H1 (cell line): ENCODE measurements around the gene CFH. TPM values are rescaled to one million over a fixed set of nuclear protein-coding genes. Genes with fewer than 3 reads are reported as not detected.

Experiments used
- CTCF ChIA-PET: fragments of 300-600 bp; sonication (Branson Sonifier 250); formaldehyde crosslinking; loops from one replicate; lab custom pipeline; 2021; ENCODE audit not compliant: partially characterized antibody; lab: Charles Lee
- POLR2A ChIA-PET: fragments of 300-600 bp; sonication (Branson Sonifier 250); formaldehyde crosslinking; loops from one replicate; lab custom pipeline; 2021; ENCODE audit warnings: inconsistent platforms; ENCODE audit not compliant: partially characterized antibody; lab: Charles Lee
- DNase-seq, 2 experiments: peaks; one replicate each; pipeline versions ENCODE4 v3.0.0 to v3.0.0-alpha.2; 2010 to 2022; ENCODE audit warnings: low spot score in 2 of 2, low read depth in 1 of 2, mixed read lengths in 1 of 2
- FAIRE-seq: peaks from 2 replicates; lab custom pipeline; 2011; peaks lifted over from hg19 to GRCh38; lab: Jason Lieb, UNC
- H2AFZ ChIP-seq: 2 replicates; pipeline ENCODE4 v1.8.1; 2012; ENCODE audit warnings: low read length, inconsistent platforms
- H2AK5ac ChIP-seq: 2 replicates; pipeline ENCODE4 v1.6.1; 2013; ENCODE audit warnings: low read depth, low read length
- H2BK120ac ChIP-seq: replicated peaks from 2 replicates; pipeline ENCODE3; 2013; ENCODE audit warnings: low read depth, low read length, inconsistent platforms
- H2BK12ac ChIP-seq: 2 replicates; pipeline ENCODE4 v1.6.1; 2013; ENCODE audit warnings: low read depth, low read length
- H2BK15ac ChIP-seq: 2 replicates; pipeline ENCODE4 v1.6.1; 2013; ENCODE audit warnings: low read length
- H2BK20ac ChIP-seq: 2 replicates; pipeline ENCODE4 v1.6.1; 2013; ENCODE audit warnings: low read length
- H2BK5ac ChIP-seq: 2 replicates; pipeline ENCODE4 v1.6.1; 2013; ENCODE audit warnings: low read depth, low read length
- H3K14ac ChIP-seq: 2 replicates; pipeline ENCODE4 v1.6.1; 2013; ENCODE audit warnings: inconsistent platforms; ENCODE audit not compliant: insufficient read length
- H3K18ac ChIP-seq: 2 replicates; pipeline ENCODE4 v1.6.1; 2013; ENCODE audit warnings: low read length; ENCODE audit errors: extremely low read depth
- H3K23ac ChIP-seq: 2 replicates; pipeline ENCODE4 v1.6.1; 2013; ENCODE audit warnings: inconsistent platforms; ENCODE audit not compliant: insufficient read length
- H3K23me2 ChIP-seq: 2 replicates; pipeline ENCODE4 v1.6.1; 2013; ENCODE audit warnings: low read depth, low read length
- H3K27ac ChIP-seq: 2 replicates; pipeline ENCODE4 v1.6.1; 2011; ENCODE audit warnings: low read depth, low read length, inconsistent platforms
- H3K27me3 ChIP-seq, 4 experiments: replicated peaks in 1 of 4; 1 replicate in 1 of 4; 2 replicates in 3 of 4; pipeline versions ENCODE4 v1.6.1 to v1.8.1; 2011 to 2013; ENCODE audit warnings: low read length in 3 of 4, mild to moderate bottlenecking in 3 of 4, inconsistent platforms in 2 of 4, mixed read lengths in 2 of 4, moderate library complexity in 1 of 4; ENCODE audit not compliant: control insufficient read depth in 3 of 4, insufficient read depth in 3 of 4; ENCODE audit errors: extremely low read depth in 1 of 4
- H3K36me3 ChIP-seq, 4 experiments: 2 replicates each; pipeline versions ENCODE4 v1.6.1 to v1.8.1; 2011 to 2013; ENCODE audit warnings: mild to moderate bottlenecking in 4 of 4, low read length in 3 of 4, moderate library complexity in 2 of 4, control low read depth in 1 of 4, inconsistent platforms in 1 of 4; ENCODE audit not compliant: insufficient read depth in 4 of 4, control insufficient read depth in 2 of 4
- H3K4ac ChIP-seq: replicated peaks from 2 replicates; pipeline ENCODE3; 2013; ENCODE audit warnings: low read length, low read depth, mixed read lengths, inconsistent platforms; ENCODE audit not compliant: insufficient read length
- H3K4me1 ChIP-seq, 4 experiments: replicated peaks in 1 of 4; 1 replicate in 1 of 4; 2 replicates in 3 of 4; pipeline versions ENCODE4 v1.6.1 to v1.8.1; 2011 to 2013; ENCODE audit warnings: low read length in 3 of 4, inconsistent platforms in 2 of 4, mixed read lengths in 1 of 4; ENCODE audit not compliant: insufficient read depth in 4 of 4, control insufficient read depth in 3 of 4
- H3K4me2 ChIP-seq, 2 experiments: 2 replicates each; pipeline versions ENCODE4 v1.6.1 to v1.8.1; 2011 to 2013; ENCODE audit warnings: low read depth in 2 of 2, low read length in 2 of 2, control low read depth in 1 of 2, inconsistent platforms in 1 of 2, mild to moderate bottlenecking in 1 of 2; ENCODE audit not compliant: insufficient read depth in 1 of 2
- H3K4me3 ChIP-seq, 4 experiments: fragments of 200-600, 300-600 bp in 1 of 4; sonication (generic), shearing (Covaris generic), sonication (Bioruptor Twin) in 1 of 4; 2 replicates each; pipeline versions ENCODE4 v1.5.1 to v1.8.1; 2011 to 2016; ENCODE audit warnings: low read length in 4 of 4, low read depth in 3 of 4, control low read depth in 2 of 4, inconsistent platforms in 2 of 4, mild to moderate bottlenecking in 2 of 4, mixed read lengths in 1 of 4, moderate library complexity in 1 of 4; ENCODE audit not compliant: insufficient read depth in 2 of 4; ENCODE audit errors: extremely low read depth in 1 of 4
- H3K56ac ChIP-seq: replicated peaks from 2 replicates; pipeline ENCODE3; 2013; ENCODE audit warnings: low read depth, mild to moderate bottlenecking, mixed read lengths, low read length, inconsistent platforms; ENCODE audit not compliant: insufficient read length
- H3K79me1 ChIP-seq: 2 replicates; pipeline ENCODE4 v1.6.1; 2013; ENCODE audit warnings: low read depth, low read length, control low read depth
- H3K79me2 ChIP-seq, 2 experiments: 2 replicates each; pipeline versions ENCODE4 v1.6.1 to v1.8.1; 2012 to 2013; ENCODE audit warnings: low read length in 2 of 2, mild to moderate bottlenecking in 2 of 2, inconsistent platforms in 1 of 2; ENCODE audit not compliant: insufficient read depth in 2 of 2, control insufficient read depth in 1 of 2
- H3K9ac ChIP-seq, 4 experiments: replicated peaks in 1 of 4; 1 replicate in 1 of 4; 2 replicates in 3 of 4; pipeline versions ENCODE4 v1.6.1 to v1.8.1; 2011 to 2013; ENCODE audit warnings: low read depth in 3 of 4, low read length in 3 of 4, control low read depth in 2 of 4, mild to moderate bottlenecking in 2 of 4, moderate library complexity in 2 of 4, inconsistent platforms in 1 of 4; ENCODE audit errors: extremely low read depth in 1 of 4
- H3K9me3 ChIP-seq, 2 experiments: 2 replicates each; pipeline versions ENCODE4 v1.6.1 to v1.8.1; 2012 to 2013; ENCODE audit warnings: mild to moderate bottlenecking in 2 of 2, moderate library complexity in 2 of 2, control low read depth in 1 of 2, inconsistent platforms in 1 of 2, low read depth in 1 of 2, low read length in 1 of 2, mixed read lengths in 1 of 2; ENCODE audit not compliant: insufficient read depth in 2 of 2
- H4K20me1 ChIP-seq, 2 experiments: replicated peaks in 1 of 2; 2 replicates each; pipeline versions ENCODE3 to v1.8.1; 2011 to 2013; ENCODE audit warnings: inconsistent platforms in 2 of 2, low read length in 2 of 2, mild to moderate bottlenecking in 1 of 2; ENCODE audit not compliant: insufficient read depth in 2 of 2, control insufficient read depth in 1 of 2
- H4K5ac ChIP-seq: 2 replicates; pipeline ENCODE4 v1.6.1; 2013; ENCODE audit warnings: low read length, low read depth, mixed read lengths, inconsistent platforms; ENCODE audit not compliant: insufficient read length
- H4K8ac ChIP-seq: 2 replicates; pipeline ENCODE4 v1.8.0; 2013; ENCODE audit warnings: mild to moderate bottlenecking, moderate library complexity, low read length, inconsistent platforms; ENCODE audit not compliant: insufficient read depth; ENCODE audit errors: extremely low read depth
- H4K91ac ChIP-seq: replicated peaks from 2 replicates; pipeline ENCODE3; 2013; ENCODE audit warnings: low read length, mixed read lengths, inconsistent platforms; ENCODE audit not compliant: insufficient read length
- CEBPB ChIP-seq: IDR thresholded peaks from 2 replicates; pipeline ENCODE4 v1.6.1; 2012; ENCODE audit warnings: low read depth, low read length
- KDM5A ChIP-seq: fragments of 200-600 bp; IDR thresholded peaks from 2 replicates; pipeline ENCODE4 v1.7.1; 2012; ENCODE audit warnings: mild to moderate bottlenecking, low read length, inconsistent platforms, mixed read lengths
- RAD21 ChIP-seq, 2 experiments: IDR thresholded peaks in 1 of 2; conservative IDR thresholded peaks in 1 of 2; 2 replicates each; pipeline ENCODE4 v1.6.1; 2011; ENCODE audit warnings: low read depth in 2 of 2, low read length in 2 of 2, improper control_type of control experiment in 1 of 2, inconsistent platforms in 1 of 2, mild to moderate bottlenecking in 1 of 2, moderate library complexity in 1 of 2
- TEAD4 ChIP-seq: IDR thresholded peaks from 2 replicates; pipeline ENCODE4 v1.6.1; 2012; ENCODE audit warnings: low read depth, low read length, inconsistent platforms, mixed read lengths
- WGBS, 2 experiments: shearing (Covaris generic) in 1 of 2; methylation state at CpG; one replicate each; pipeline versions ENCODE4 v1.1.6 to v1.1.7; 2013 to 2015; ENCODE audit warnings: low lambda C conversion rate in 2 of 2, mixed read lengths in 2 of 2, inconsistent platforms in 1 of 2, low coverage in 1 of 2, missing lambda C conversion rate in 1 of 2; ENCODE audit not compliant: insufficient replicate concordance in 2 of 2, insufficient coverage in 1 of 2, insufficient read length in 1 of 2; ENCODE audit errors: extremely low coverage in 1 of 2, missing lambda C conversion rate in 1 of 2; 5-methylcytosine and 5-hydroxymethylcytosine counted together
- polyA plus RNA-seq, 7 experiments: library from polyadenylated mRNA; depleted of rRNA in 3 of 7; stranded (reverse) in 5 of 7; unstranded in 2 of 7; fragments of >200 nt in 5 of 7; fragments of 200-250 nt in 2 of 7; gene quantifications; 1 replicate in 5 of 7; 2 replicates in 1 of 7; 4 replicates in 1 of 7; pipeline versions ENCODE4 v1.2.1 to v1.2.3, GENCODE V29; 2011 to 2013; ENCODE audit warnings: missing spikeins in 2 of 7, mixed read lengths in 2 of 7
- total RNA-seq: library from RNA; stranded (reverse); fragmentation: NEBNext Ultra II Directional; extraction: Animal tissue kit (Norgen Biotek cat#: 25700); gene quantifications from 2 replicates; pipeline ENCODE4 v1.2.1, GENCODE V29; 2021

Gene CFH
- total and polyA plus RNA-seq, 2 of the 8 experiments (the other 6 are each of a cell fraction or from before 2014, with no cell fraction given), result not detected

- H3K27ac ChIP-seq, result no peak overlapping the region
- TF ChIP-seq TEAD4 (no peak), KDM5A (no peak), RAD21 (IDR thresholded peaks at IDR 0.05 in 1 of 2, conservative IDR thresholded peaks at IDR 0.05 in 1 of 2; ENCODE audit: low read depth in 2 of 2, low read length in 2 of 2) (no peak), CEBPB (no peak)
- no peaks in the 10 kb centered on the region for H3K27me3 ChIP-seq
- H3K14ac ChIP-seq, result no peak overlapping the region
- no peak overlapping the region for H3K4me3 ChIP-seq
- no peak overlapping the region for H2AK5ac ChIP-seq
- H4K5ac ChIP-seq, result no peak overlapping the region
- H3K4me2 ChIP-seq, result no peak overlapping the region
- H4K91ac ChIP-seq, result no peak overlapping the region
- H3K9ac ChIP-seq, result no peak overlapping the region
- no peak overlapping the region for H2BK5ac ChIP-seq
- H3K18ac ChIP-seq, result no peak overlapping the region
- FAIRE-seq (no peak), DNase-seq (no peak)
- H2AFZ ChIP-seq, result no peak overlapping the region
- H2BK15ac ChIP-seq, result no peak overlapping the region
- no peak overlapping the region for H3K4ac ChIP-seq
- no peaks in the 10 kb centered on the region for H3K79me1 ChIP-seq
- H2BK120ac ChIP-seq, result no peak overlapping the region
- POLR2A ChIA-PET, result no interaction called here
- H3K23ac ChIP-seq, result no peak overlapping the region
- no peaks in the 10 kb centered on the region for H3K9me3 ChIP-seq
- no peaks in the 10 kb centered on the region for H3K79me2 ChIP-seq
- H3K36me3 ChIP-seq, result no peaks in the 10 kb centered on the region
- no peak overlapping the region for H4K8ac ChIP-seq
- H3K23me2 ChIP-seq, result no peaks in the 10 kb centered on the region
- WGBS, 2 experiments, result 87% methylated on average over 3 of the region's 3 CpGs; no CpG with 5 or more reads in 1 of the 2 experiments
- no peak overlapping the region for H2BK20ac ChIP-seq
- H3K4me1 ChIP-seq, result no peaks in the 10 kb centered on the region
- H2BK12ac ChIP-seq, result no peak overlapping the region
- no peak overlapping the region for H3K56ac ChIP-seq
- no peaks in the 10 kb centered on the region for H4K20me1 ChIP-seq
- CTCF ChIA-PET, result interaction anchor here (1.4 kb wide), 1 partner anchor 300 kb away, joined by 3 read pairs; no protein-coding TSS in a partner anchor
These were observed 3.2 kb downstream of the CFH start for GRCh38 chr1:196655071-196655470.
